Measurements from ENCODE around the gene CHD2.

CHD2 gene

DNA sequence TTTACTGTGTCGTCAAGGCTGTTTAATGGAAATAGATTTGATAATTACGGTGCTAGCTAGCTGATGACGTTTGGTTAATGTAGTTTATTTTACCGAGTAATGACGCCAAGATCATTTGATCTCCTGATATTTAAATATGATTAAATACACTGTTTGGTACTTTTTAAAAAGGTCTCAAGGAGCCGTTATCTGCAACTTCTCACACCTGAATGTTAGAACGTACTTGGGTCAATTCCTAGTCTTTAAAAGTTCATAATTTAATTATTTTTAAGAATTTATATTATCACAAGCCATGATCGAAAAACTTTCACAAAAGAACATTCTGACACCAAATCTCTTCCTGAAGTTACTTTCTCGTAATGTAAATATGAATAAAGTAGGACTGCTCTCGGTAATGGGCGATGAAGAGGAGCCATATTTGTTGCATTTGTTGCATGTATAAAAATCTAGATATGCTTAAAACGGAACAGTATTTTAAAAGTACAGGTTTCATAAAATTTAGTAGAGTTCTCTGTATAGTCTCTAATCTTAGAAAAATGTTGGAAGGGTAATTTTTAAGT lies 16.2 kb upstream of the CHD2 start:
- Histone ChIP-seq H4K20me1 (ENCODE audit: control insufficient read depth, insufficient read depth, low read depth, low read length) (peaks cover 10% of the 10 kb centered on the region; the same call in 1 of the 2 replicates), H3K27ac (ENCODE audit: low read depth, low read length) (peak overlapping the region; percentile 80), H3K9me2 (replicated peaks; ENCODE audit: control insufficient read depth, low read length) (no peaks in the 10 kb centered on the region), H3K36me3 (ENCODE audit: control insufficient read depth, low read length) (peaks cover 60% of the 10 kb centered on the region), H3K4me1 (ENCODE audit: control insufficient read depth, low read length) (peaks cover 66% of the 10 kb centered on the region), H3K79me2 (ENCODE audit: control insufficient read depth, low read length) (peaks cover 69% of the 10 kb centered on the region), H3K4me3 (ENCODE audit: low read length) (peak overlapping the region; percentile 91), H3K4me2 (ENCODE audit: low read length) (peak overlapping the region; percentile 97), H3K9me3 (ENCODE audit: control insufficient read depth, insufficient read depth, low read length) (no peaks in the 10 kb centered on the region), H3K27me3 (ENCODE audit: control insufficient read depth, low read length) (no peaks in the 10 kb centered on the region), H3F3A (ENCODE audit: control insufficient read depth, insufficient read depth) (peaks cover 36% of the 10 kb centered on the region)
- no peak for TF ChIP-seq EZH2phosphoT487 (IDR thresholded peaks at IDR 0.05; ENCODE audit: borderline replicate concordance, low read length)
- TF ChIP-seq, protein P1, sequence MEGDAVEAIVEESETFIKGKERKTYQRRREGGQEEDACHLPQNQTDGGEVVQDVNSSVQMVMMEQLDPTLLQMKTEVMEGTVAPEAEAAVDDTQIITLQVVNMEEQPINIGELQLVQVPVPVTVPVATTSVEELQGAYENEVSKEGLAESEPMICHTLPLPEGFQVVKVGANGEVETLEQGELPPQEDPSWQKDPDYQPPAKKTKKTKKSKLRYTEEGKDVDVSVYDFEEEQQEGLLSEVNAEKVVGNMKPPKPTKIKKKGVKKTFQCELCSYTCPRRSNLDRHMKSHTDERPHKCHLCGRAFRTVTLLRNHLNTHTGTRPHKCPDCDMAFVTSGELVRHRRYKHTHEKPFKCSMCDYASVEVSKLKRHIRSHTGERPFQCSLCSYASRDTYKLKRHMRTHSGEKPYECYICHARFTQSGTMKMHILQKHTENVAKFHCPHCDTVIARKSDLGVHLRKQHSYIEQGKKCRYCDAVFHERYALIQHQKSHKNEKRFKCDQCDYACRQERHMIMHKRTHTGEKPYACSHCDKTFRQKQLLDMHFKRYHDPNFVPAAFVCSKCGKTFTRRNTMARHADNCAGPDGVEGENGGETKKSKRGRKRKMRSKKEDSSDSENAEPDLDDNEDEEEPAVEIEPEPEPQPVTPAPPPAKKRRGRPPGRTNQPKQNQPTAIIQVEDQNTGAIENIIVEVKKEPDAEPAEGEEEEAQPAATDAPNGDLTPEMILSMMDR (IDR thresholded peaks at IDR 0.05; ENCODE audit: low read depth, low read length, poor library complexity, severe bottlenecking), result no peak

DNA sequence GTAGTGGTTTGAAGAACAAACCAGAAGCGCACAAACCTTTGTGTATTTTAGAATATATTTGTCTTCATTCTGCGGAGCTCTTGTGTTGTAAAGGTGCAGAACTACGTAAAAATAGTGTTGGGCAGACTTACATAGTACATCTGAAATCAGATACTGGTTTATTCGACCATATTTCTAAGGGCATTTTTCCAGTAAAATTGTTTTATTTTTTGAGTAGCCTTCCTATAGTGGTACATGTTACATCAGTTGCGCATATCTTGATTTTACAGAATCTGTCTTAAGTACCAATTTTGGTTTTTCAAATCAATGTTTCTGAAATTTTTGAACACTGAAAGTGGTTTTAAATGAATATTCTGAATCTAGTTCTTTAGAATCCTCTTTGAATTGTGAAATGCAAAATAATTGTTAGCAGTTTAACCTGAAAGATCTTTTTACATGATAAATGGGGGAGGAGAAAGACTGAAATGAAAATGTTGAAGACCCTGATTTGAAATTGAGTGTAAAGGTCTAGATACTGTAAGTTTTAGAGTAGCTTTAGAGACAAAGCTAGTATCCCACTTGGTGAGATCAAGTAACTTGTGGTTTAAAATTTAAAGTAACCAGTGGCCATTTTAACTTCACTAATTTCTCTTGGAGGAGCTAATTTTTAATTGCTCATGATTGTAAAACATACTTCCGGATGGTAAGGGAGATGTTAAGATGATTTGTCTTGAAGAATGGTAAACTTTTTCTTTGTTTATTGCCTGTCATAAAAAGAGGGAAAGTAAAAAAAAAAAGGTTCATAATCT lies 15.5 kb upstream of the CHD2 start:
- Histone ChIP-seq H3K79me2 (ENCODE audit: control insufficient read depth, low read length) (peaks cover 76% of the 10 kb centered on the region), H3K4me1 (ENCODE audit: control insufficient read depth, low read length) (peaks cover 63% of the 10 kb centered on the region), H3K9me2 (replicated peaks; ENCODE audit: control insufficient read depth, low read length) (no peaks in the 10 kb centered on the region), H3K4me3 (ENCODE audit: low read length) (peak overlapping the region; percentile 91), H3F3A (ENCODE audit: control insufficient read depth, insufficient read depth) (peaks cover 36% of the 10 kb centered on the region), H3K36me3 (ENCODE audit: control insufficient read depth, low read length) (peaks cover 67% of the 10 kb centered on the region), H3K27me3 (ENCODE audit: control insufficient read depth, low read length) (no peaks in the 10 kb centered on the region), H3K4me2 (ENCODE audit: low read length) (peak overlapping the region; percentile 97), H4K20me1 (ENCODE audit: control insufficient read depth, insufficient read depth, low read depth, low read length) (peaks cover 10% of the 10 kb centered on the region; the same call in 1 of the 2 replicates), H3K9me3 (ENCODE audit: control insufficient read depth, insufficient read depth, low read length) (no peaks in the 10 kb centered on the region), H3K27ac (ENCODE audit: low read depth, low read length) (peak overlapping the region; percentile 80)
- TF ChIP-seq EZH2phosphoT487 (IDR thresholded peaks at IDR 0.05; ENCODE audit: borderline replicate concordance, low read length), result no peak
- TF ChIP-seq, protein P1 (IDR thresholded peaks at IDR 0.05; ENCODE audit: low read depth, low read length, poor library complexity, severe bottlenecking), result no peak

DNA sequence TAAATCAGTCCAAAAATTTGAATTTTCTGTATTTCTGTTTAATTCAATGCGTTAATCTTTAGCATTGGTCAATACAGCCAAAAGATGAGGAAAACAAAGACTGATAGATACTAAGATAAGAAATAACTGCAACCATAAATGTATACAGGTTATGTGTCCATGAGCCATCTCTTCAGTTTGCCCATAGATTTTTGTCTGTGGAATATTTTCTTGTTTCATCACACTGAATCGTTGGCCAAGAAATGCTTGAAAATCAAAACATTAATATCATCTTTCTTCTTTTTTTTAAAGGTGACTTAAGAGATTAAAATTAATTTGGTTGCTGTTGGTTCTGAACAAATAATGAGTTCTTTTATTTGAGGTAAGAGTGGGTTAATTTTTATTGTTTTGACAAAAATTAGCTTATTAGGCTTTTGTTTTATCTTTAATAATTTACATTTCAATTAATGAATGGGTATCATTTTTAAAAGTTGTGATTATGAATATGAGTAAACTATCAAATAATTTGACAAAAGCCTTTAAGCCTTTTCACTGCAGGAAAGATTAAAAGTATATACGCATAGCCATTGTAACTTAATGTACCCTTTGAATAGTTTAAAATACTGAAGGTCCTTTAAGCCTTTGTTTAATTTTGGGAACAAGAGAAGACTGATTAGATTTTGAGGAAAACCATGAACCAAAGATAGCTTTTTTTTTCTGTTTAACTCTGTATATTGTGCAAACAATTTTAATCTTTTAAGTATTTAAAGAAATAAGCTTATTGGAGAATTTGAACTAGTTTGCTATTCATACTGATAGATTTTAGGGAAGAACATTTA lies 14.7 kb upstream of the CHD2 start:
- no peaks in the 10 kb centered on the region for H3K9me3 ChIP-seq (ENCODE audit: control insufficient read depth, insufficient read depth, low read length)
- H3K4me2 ChIP-seq (ENCODE audit: low read length), result peak overlapping the region; percentile 97
- peaks cover 55% of the 10 kb centered on the region for H3K4me1 ChIP-seq (ENCODE audit: control insufficient read depth, low read length)
- H3K27me3 ChIP-seq (ENCODE audit: control insufficient read depth, low read length), result no peaks in the 10 kb centered on the region
- H4K20me1 ChIP-seq (ENCODE audit: control insufficient read depth, insufficient read depth, low read depth, low read length), result peaks cover 10% of the 10 kb centered on the region; the same call in 1 of the 2 replicates
- peaks cover 75% of the 10 kb centered on the region for H3K36me3 ChIP-seq (ENCODE audit: control insufficient read depth, low read length)
- H3K79me2 ChIP-seq (ENCODE audit: control insufficient read depth, low read length), result peaks cover 84% of the 10 kb centered on the region
- peak overlapping the region; percentile 91 for H3K4me3 ChIP-seq (ENCODE audit: low read length)
- H3K27ac ChIP-seq (ENCODE audit: low read depth, low read length), result peak overlapping the region; percentile 80
- H3F3A ChIP-seq (ENCODE audit: control insufficient read depth, insufficient read depth), result peaks cover 34% of the 10 kb centered on the region
- no peaks in the 10 kb centered on the region for H3K9me2 ChIP-seq (replicated peaks; ENCODE audit: control insufficient read depth, low read length)
- no peak for TF ChIP-seq EZH2phosphoT487 (IDR thresholded peaks at IDR 0.05; ENCODE audit: borderline replicate concordance, low read length)
- TF ChIP-seq, protein P1 (IDR thresholded peaks at IDR 0.05; ENCODE audit: low read depth, low read length, poor library complexity, severe bottlenecking), result no peak
